NOMO-1 treated with dmso at 0.1 percent for 144 hours (cell line): ENCODE measurements around the gene DDX18.
"Not testable (repeated sequence)": the region's sequence is repeated elsewhere in the genome, so short reads cannot be mapped to it uniquely, and the experiment has no call there.

Source experiments
- DNase-seq: peaks from one replicate; lab custom pipeline; 2025; ENCODE audit not compliant: unreplicated experiment; lab: John Stamatoyannopoulos, UW

DDX18 gene

DNA sequence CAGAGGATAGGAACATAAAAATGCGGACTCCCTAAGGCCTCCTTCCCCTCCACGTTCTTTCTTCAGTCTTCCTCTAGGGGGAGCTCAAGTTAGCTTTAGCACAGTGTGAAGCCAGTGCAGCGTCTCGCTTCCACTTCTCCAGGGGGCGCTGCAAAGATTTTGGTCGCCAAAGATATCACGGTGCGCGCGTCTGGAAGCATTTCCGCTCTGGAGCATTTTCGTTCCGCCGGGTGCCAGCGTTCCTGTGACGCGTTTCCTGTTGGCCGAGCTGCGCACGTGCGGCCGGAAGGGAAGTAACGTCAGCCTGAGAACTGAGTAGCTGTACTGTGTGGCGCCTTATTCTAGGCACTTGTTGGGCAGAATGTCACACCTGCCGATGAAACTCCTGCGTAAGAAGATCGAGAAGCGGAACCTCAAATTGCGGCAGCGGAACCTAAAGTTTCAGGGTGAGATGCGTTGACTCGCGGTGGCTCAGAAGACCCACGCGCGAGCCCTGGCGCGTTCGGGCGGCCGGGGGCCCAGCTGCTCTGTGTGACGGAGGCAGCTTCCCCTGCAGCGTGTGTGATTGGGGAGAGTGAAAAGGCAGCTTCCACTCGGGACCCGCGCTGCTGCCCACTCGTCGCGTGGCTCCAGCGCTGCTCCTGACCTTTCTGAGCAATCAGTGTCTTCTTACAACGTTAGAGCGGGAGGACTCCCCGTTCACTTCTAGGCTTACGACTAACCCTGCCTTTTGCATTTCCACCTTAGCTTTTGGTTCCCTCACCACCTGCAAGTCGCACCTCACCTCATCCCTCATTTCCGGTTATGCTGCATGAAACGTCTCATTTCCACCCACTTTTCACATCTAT is at the start of gene DDX18:
Gene DDX18 (plus strand): TSS at position 275 of the 848 bp plus-strand sequence. CDS start 87 bp downstream, at position 362.
- peak; percentile 97 for DNase-seq

- DNase-seq, result no peak
These were observed 43.8 kb upstream of the DDX18 start for GRCh38 chr2:117770730-117771129.

DNA sequence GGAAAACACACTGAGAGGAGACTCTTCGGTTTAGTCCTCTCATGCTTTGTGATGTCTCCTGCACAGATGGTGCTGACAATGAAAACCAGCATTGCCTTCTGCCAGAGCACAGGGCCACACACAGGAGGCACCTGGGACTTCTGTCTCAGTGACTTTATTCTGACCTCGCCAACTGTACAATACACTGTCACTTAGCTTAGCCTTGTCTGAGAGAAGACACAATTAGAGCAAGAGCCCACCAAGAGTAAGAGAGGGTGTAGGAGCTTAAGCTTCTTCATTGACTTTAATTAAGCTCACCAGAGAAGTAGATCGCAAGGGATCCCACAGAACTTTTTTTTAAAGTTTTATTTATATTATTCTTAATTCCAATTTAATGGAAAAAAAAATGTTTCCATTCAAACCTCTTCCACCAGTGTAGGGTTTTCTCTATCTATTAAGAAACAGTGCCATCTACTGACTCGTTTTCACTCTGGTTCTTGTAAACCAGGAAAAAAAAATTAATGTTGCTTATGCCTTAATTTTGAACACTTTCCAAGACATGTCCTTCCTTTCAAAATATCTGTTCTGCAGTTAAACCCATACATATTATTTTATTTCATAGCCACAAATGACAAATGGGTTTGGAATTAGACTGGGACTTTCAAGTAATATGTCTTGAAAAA is 42.4 kb upstream of the DDX18 start:
- DNase-seq, result no peak

DNA sequence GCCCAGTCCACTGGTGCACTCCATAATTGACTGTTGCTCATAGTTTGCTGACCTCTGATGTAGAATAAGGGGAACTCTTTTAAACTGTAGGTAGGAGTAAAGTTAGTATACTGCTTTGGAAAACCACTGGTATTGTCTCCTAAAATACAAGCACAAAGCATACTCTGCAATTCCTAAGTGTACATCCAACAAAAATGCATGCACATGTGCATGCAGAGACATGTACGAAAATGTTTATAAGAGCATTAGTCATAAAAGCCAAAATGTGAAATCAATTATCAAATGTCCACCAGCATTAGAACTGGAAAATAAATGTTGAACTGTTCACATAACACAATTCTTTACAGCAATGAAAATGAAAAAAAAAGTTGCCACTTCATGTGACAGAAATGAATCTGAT is 39.8 kb upstream of the DDX18 start:
- DNase-seq, result no peak

DNA sequence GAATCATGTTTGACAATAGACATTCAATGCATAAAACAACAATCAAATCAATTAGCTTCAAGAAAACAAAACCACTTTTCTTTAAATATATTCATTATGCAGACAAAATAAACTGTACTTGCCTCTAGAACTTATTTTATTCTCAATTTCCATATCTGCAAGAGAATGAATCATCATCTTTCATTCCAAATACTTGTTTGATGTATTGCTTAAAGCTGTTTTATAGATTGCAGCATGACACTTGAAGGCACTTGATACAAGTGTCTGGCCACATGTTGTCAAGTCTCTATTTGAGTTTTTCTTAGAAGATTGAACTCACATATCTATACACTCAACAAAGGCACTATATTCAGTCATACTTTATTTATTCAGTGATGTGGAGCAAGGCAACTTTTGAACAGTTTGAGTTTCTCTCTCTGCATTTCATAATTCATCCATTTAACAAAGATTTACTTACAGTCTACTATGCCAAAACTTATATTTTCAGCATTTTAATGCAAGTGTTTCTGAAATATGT is 38.7 kb upstream of the DDX18 start:
- DNase-seq, result no peak

DNA sequence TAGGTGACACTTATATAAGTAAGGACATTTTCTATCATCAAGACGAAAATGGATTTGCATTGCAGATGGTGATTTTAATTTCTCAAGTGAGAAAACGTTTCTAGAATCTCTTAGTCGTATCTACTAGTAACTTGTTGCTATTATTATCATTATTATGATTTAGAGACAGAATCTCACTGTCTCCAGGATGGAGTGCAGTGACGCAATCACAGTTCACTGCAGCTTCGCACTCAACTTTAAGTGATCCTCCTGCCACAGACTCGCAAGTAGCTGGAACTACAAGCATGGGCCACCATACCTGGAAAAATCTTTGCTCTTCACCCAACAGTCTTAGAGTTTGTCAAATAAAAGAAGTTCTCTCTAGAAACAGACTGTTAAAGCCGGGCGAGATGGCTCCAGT is 37.6 kb upstream of the DDX18 start:
- no peak for DNase-seq

DNA sequence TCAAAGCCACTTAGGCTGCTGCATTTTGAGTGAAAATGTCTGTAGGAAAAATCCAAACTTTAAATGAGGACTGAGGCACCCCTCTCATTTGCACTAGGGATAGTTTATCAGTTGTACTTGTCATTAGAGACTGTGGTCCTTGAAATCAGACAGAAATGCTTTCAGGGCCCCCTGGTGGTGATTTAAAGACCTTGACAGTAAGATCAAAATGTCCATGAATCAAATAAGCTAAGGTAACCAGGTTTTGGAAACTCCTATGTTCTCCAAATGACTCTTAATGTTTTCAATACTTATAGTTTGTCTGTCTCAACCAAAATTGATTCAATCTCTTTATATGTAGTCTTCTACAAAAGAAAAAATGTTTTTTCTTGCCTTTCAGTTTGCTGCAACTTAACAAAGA is 28.8 kb upstream of the DDX18 start:
- DNase-seq, result no peak

- DNase-seq, result no peak
These were observed 28.0 kb upstream of the DDX18 start for GRCh38 chr2:117786520-117786919.

DNA sequence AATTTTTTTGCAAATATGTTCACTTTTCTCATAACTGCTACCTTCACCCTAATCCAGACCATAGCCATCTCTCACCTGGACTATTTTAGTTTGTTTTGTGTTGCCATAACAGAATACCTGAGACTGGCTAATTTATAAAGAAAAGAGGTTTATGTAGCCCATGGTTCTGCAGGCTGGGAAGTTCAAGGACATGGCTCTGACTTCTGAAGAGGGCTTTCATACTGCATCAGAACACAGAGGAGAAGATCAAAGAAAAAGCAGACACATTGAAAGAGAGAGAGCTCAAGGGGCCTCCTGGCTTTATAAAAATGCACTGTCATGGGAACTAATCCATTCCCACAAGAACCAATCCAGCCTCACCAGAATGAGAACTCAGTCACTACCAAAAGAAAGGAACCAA is 25.0 kb upstream of the DDX18 start:
- no peak for DNase-seq

- DNase-seq, result no peak
These were observed 19.8 kb upstream of the DDX18 start for GRCh38 chr2:117794668-117795067.

DNA sequence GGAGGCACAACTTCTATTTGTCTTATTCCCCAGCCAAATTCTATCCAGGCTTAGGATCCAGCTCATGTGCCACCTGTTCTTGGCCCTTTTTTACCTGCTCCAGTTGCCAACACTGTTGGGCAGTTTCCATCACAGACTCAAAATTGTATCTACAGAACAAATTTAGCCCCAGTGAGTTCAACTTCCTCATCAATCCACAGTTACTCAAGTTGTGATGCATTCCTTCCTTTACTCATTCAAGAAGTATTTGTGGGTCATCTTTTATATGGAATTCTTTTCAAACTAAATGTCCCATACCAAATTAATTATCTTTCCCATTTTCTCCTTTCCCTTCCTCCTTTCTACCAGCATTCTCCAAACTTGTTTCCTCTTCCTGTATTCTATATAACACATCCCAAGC is 12.7 kb upstream of the DDX18 start:
- DNase-seq, result no peak

- not testable (repeated sequence) for DNase-seq
These were observed 10.7 kb upstream of the DDX18 start for GRCh38 chr2:117803644-117804325.

DNA sequence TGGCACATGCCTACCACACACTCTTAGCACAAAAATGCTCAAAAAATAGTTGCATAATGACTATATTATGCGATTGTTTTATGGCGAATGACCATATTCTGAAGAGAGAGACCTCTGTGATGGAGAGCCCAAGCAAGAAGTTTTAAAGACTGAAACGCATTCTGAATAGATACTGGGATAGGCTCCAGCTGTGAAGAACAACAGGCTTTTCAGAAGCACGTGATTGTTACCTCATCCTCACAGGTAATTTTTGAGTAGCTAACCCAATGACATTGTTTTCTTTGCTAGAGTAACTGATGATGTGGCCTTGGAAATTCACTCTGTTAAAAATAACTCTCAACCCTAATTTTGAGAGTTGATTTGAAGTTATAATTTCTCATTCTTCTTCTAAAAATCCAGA is 2.0 kb upstream of the DDX18 start:
- DNase-seq, result no peak

DNA sequence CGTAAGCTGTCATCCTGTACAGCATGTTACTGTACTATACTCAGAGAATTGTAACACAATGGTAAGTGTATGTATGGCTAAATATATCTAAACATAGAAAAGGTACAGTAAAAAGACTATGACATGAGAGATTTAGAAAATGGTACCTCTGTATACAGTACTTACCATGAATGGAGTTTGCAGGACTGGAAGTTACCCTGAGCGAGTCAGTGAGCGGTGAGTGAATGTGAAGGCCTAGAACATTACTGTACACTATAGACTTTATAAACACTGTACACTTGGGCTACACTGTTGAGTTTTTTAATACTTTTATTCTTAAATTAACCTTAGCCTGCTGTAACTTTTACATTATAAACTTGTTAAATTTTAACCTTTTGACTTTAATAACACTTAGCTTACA is 1.5 kb downstream of the DDX18 start:
- DNase-seq, result no peak

GRCh38 chr2:117818921-117819320 is 4.4 kb downstream of the DDX18 start:
- no peak for DNase-seq

DNA sequence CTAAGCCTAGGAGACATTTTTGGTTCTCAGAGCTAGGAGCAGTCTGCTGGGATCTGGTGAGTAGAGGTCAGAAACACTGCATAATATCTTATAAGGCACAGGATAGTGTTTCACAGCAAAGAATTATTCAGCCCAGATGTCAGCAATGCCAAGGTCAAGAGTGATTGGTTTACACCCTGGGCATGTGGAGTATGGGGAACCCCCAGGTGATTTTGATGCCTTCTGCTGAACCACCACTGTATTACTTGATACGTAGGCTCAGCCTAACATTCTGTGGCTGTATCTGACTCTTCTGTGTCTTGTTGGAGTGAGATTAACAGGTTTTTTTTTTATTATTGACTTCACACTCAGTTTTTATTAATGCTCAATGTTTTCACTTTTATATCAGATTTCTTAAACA is 6.0 kb downstream of the DDX18 start:
- no peak for DNase-seq

GRCh38 chr2:117825437-117825836 is 10.9 kb downstream of the DDX18 start:
- DNase-seq, result no peak

DNA sequence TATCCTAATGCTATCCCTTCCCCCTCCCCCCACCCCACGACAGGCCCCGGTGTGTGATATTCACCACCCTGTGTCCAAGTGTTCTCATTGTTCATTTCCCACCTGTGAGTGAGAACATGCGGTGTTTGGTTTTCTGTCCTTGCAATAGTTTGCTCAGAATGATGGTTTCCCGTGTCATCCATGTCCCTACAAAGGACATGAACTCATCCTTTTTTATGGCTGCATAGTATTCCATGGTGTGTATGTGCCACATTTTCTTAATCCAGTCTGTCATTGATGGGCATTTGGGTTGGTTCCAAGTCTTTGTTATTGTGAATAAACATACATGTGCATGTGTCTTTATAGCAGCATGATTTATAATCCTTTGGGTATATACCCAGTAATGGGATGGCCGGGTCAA is 13.0 kb downstream of the DDX18 start:
- not testable (repeated sequence) for DNase-seq

GRCh38 chr2:117828870-117829269 is 14.4 kb downstream of the DDX18 start:
- DNase-seq, result no peak

GRCh38 chr2:117832332-117832731 is 17.8 kb downstream of the DDX18 start:
- no peak for DNase-seq

GRCh38 chr2:117832905-117833613 is 18.6 kb downstream of the DDX18 start:
- DNase-seq, result no peak
